Osteoblast (primary cell): ENCODE measurements around the gene NIP7. TPM values are rescaled to one million over a fixed set of nuclear protein-coding genes. Genes with fewer than 3 reads are reported as not detected.

Experiments used
- DNase-seq: peaks from one replicate; pipeline ENCODE4 v3.0.0; 2011; ENCODE audit warnings: low spot score, mixed read lengths; ENCODE audit not compliant: insufficient read length; ENCODE audit errors: missing footprints
- H2AFZ ChIP-seq: 2 replicates; pipeline ENCODE4 v1.6.0; 2011; ENCODE audit warnings: mild to moderate bottlenecking, low read length
- H3K27ac ChIP-seq: 2 replicates; pipeline ENCODE4 v1.5.1; 2011; ENCODE audit warnings: mild to moderate bottlenecking, low read depth, low read length, moderate library complexity
- H3K27me3 ChIP-seq: 2 replicates; pipeline ENCODE4 v1.6.0; 2012; ENCODE audit warnings: mild to moderate bottlenecking, control low read depth, inconsistent platforms, low read length, moderate library complexity; ENCODE audit not compliant: insufficient read depth
- H3K36me3 ChIP-seq: 2 replicates; pipeline ENCODE4 v1.5.1; 2011; ENCODE audit warnings: mild to moderate bottlenecking, low read length, control low read depth, moderate library complexity; ENCODE audit not compliant: insufficient read depth
- H3K4me1 ChIP-seq: 2 replicates; pipeline ENCODE4 v1.5.1; 2011; ENCODE audit warnings: mild to moderate bottlenecking, low read length, control low read depth, moderate library complexity; ENCODE audit not compliant: insufficient read depth
- H3K4me2 ChIP-seq: 2 replicates; pipeline ENCODE4 v1.6.0; 2011; ENCODE audit warnings: mild to moderate bottlenecking, low read length; ENCODE audit not compliant: insufficient read depth
- H3K4me3 ChIP-seq: fragments of 200-600 bp; sonication (generic); 3 replicates; pipeline ENCODE4 v1.5.1; 2012; ENCODE audit warnings: mild to moderate bottlenecking, low read length, inconsistent platforms; ENCODE audit not compliant: insufficient read depth
- H3K79me2 ChIP-seq: 2 replicates; pipeline ENCODE4 v1.6.0; 2012; ENCODE audit warnings: mild to moderate bottlenecking, low read length, control low read depth, inconsistent platforms; ENCODE audit not compliant: insufficient read depth
- H3K9me3 ChIP-seq: 2 replicates; pipeline ENCODE4 v1.5.1; 2011; ENCODE audit warnings: low read depth, low read length, control low read depth
- H4K20me1 ChIP-seq: 2 replicates; pipeline ENCODE4 v1.6.0; 2012; ENCODE audit warnings: mild to moderate bottlenecking, low read length, control low read depth; ENCODE audit not compliant: insufficient read depth
- total RNA-seq: library from RNA; depleted of rRNA; stranded (reverse); fragments of >200 nt; gene quantifications from 2 replicates; pipeline ENCODE4 v1.2.3, GENCODE V29; 2012
- TF ChIP-seq, protein P1 (sequence below): IDR thresholded peaks from 2 replicates; pipeline ENCODE4 v1.5.1; 2011; ENCODE audit warnings: mild to moderate bottlenecking, low read depth, low read length, moderate library complexity; ENCODE audit errors: extremely low read depth

The NIP7 gene
- total RNA-seq, 1 donor = 22.8 TPM

DNA sequence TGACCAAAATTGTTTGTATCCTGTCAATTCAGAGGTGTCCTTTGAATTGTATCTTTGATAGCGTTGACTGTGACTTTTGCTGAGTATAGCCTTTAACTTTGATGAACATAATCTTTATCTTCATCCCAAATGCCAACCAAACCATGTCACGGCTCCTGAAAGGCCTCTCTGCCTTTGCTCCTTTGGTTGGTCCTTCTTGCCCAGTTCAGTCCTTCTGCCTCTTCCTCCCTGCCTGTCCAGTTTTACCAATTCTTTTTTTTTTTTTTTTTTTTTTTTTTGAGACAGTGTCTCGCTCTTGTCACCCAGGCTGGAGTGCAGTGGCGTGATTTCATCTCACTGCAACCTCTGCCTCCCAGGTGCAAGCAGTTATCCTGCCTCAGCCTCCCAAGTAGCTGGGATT is 41.3 kb upstream of the NIP7 start:
- H3K27me3 ChIP-seq = no peaks in the 10 kb centered on the region
- no peak for DNase-seq
- no peak overlapping the region for H3K27ac ChIP-seq
- no peak overlapping the region for H3K4me2 ChIP-seq
- peaks cover 5% of the 10 kb centered on the region for H4K20me1 ChIP-seq
- TF ChIP-seq, protein P1, sequence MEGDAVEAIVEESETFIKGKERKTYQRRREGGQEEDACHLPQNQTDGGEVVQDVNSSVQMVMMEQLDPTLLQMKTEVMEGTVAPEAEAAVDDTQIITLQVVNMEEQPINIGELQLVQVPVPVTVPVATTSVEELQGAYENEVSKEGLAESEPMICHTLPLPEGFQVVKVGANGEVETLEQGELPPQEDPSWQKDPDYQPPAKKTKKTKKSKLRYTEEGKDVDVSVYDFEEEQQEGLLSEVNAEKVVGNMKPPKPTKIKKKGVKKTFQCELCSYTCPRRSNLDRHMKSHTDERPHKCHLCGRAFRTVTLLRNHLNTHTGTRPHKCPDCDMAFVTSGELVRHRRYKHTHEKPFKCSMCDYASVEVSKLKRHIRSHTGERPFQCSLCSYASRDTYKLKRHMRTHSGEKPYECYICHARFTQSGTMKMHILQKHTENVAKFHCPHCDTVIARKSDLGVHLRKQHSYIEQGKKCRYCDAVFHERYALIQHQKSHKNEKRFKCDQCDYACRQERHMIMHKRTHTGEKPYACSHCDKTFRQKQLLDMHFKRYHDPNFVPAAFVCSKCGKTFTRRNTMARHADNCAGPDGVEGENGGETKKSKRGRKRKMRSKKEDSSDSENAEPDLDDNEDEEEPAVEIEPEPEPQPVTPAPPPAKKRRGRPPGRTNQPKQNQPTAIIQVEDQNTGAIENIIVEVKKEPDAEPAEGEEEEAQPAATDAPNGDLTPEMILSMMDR = no peak
- no peaks in the 10 kb centered on the region for H3K9me3 ChIP-seq
- H3K36me3 ChIP-seq = peaks cover 23% of the 10 kb centered on the region
- H3K4me1 ChIP-seq = no peaks in the 10 kb centered on the region
- H3K4me3 ChIP-seq = no peak overlapping the region
- H2AFZ ChIP-seq = no peak overlapping the region
- no peaks in the 10 kb centered on the region for H3K79me2 ChIP-seq

- Histone ChIP-seq H3K27me3 (no peaks in the 10 kb centered on the region), H3K4me3 (no peak overlapping the region), H2AFZ (no peak overlapping the region), H3K79me2 (no peaks in the 10 kb centered on the region), H3K27ac (no peak overlapping the region), H4K20me1 (no peaks in the 10 kb centered on the region), H3K9me3 (no peaks in the 10 kb centered on the region), H3K4me1 (no peaks in the 10 kb centered on the region), H3K36me3 (peaks cover 27% of the 10 kb centered on the region), H3K4me2 (no peak overlapping the region)
- DNase-seq = no peak
- TF ChIP-seq, protein P1 = no peak
Observed at GRCh38 chr16:69301187-69301586, 38.4 kb upstream of the NIP7 start.

DNA sequence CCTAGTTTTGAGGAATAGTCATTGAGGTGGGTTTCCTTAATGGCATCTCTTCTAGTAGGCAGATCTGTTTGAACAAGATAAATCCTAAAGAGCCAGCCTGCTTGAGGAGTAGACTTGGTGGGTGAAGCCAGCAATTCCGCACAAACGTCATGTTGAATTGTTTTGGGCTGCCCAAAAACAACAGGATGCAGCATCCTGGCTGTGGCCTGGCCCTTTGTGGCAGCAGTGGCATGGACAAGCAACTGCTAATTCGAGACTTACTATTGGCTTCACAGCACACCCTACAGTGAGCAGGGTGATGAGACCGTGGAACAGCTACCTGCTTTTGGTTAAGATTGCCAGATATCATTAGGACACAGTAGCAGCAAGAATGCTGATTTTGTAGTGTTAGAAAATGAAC is 37.7 kb upstream of the NIP7 start:
- H3K27ac ChIP-seq = no peak overlapping the region
- TF ChIP-seq, protein P1 = no peak

DNA sequence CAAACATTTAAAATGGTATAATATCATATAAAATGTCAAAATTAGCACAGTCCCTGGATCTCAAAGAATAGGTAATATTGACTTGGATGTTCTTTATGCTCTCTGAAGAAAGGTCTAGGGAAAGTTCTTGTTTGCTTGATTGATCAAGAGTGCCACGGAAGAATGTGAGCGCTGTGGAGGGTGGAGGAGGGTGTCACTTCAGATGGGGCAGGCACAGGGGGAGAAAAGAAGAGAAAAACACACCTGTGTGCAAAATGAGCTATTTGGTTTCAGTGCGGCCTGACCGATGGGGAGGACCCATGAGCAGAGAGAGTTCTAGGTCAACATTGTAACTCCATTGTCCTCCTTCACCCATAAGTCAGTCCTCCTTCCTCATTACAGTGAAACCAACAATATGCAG is 37.3 kb upstream of the NIP7 start:
- Histone ChIP-seq H3K4me2 (no peak overlapping the region), H3K27me3 (no peaks in the 10 kb centered on the region), H3K79me2 (no peaks in the 10 kb centered on the region), H3K4me3 (no peak overlapping the region), H3K9me3 (no peaks in the 10 kb centered on the region), H3K27ac (no peak overlapping the region), H3K36me3 (peaks cover 27% of the 10 kb centered on the region), H2AFZ (no peak overlapping the region), H3K4me1 (no peaks in the 10 kb centered on the region), H4K20me1 (no peaks in the 10 kb centered on the region)
- DNase-seq = no peak
- TF ChIP-seq, protein P1 = no peak

More for the DNA sequence above, 37.7 kb upstream of the NIP7 start:
- no peaks in the 10 kb centered on the region for H4K20me1 ChIP-seq
- no peak overlapping the region for H3K4me3 ChIP-seq
- peaks cover 27% of the 10 kb centered on the region for H3K36me3 ChIP-seq
- H3K27me3 ChIP-seq = no peaks in the 10 kb centered on the region
- no peaks in the 10 kb centered on the region for H3K79me2 ChIP-seq
- no peak overlapping the region for H2AFZ ChIP-seq
- H3K4me2 ChIP-seq = no peak overlapping the region
- DNase-seq = no peak
- H3K4me1 ChIP-seq = no peaks in the 10 kb centered on the region
- no peaks in the 10 kb centered on the region for H3K9me3 ChIP-seq
